ENCODE measurements around the gene EHMT2. TPM values are rescaled to one million over a fixed set of nuclear protein-coding genes. Genes with fewer than 3 reads are reported as not detected.

Gene EHMT2
- total and polyA plus RNA-seq, 2 of the 13 experiments (the other 11 are each of a cell fraction or from before 2014, with no cell fraction given): 55.2 to 69.2 TPM

DNA sequence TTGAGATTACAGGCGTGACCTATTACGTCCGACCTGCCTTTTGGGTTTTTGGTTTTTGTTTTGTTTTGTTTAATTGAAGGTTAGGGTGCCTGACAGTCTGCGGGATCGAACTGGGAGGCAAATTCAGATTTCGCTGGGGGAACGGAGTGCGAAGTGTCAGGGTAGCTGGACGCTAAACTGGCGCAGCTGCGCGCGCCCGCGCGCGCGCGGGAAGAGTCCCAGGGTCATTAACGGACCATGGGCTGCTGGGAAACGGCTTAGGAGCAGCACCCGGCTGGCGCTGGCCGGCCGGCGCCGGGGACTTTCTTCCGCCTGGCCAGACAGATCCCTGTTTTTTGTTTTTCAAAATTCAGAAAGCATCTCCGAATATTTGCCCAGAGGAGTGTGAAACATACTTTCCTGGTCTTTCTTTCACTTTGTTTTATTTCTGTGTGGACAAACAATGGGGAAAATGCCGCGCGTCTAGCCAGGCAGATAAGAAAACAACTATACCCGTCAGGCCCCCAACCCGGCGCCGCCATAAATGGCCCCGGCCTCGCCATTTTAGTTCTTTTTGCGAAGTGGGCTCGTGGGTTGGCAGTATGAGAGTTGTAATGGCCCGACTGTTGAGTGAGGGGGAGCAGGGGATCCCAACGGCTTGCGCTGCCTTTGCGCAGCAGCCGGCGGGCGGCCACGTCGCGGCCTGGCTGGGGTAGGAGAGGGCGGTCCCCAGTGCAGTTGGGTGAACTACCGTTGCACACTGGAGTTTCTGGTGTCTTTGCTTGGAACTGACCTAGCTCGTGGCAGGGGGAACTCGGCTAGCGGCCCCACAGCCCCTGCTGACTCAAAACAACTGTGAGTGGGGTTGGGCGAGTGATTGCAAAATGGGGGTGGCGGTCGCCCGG is 62.9 kb downstream of the EHMT2 start (continued):
- TF ChIP-seq, protein P1, sequence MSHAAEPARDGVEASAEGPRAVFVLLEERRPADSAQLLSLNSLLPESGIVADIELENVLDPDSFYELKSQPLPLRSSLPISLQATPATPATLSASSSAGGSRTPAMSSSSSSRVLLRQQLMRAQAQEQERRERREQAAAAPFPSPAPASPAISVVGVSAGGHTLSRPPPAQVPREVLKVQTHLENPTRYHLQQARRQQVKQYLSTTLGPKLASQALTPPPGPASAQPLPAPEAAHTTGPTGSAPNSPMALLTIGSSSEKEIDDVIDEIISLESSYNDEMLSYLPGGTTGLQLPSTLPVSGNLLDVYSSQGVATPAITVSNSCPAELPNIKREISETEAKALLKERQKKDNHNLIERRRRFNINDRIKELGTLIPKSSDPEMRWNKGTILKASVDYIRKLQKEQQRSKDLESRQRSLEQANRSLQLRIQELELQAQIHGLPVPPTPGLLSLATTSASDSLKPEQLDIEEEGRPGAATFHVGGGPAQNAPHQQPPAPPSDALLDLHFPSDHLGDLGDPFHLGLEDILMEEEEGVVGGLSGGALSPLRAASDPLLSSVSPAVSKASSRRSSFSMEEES (CRISPR knock-in tag; IDR thresholded peaks at IDR 0.05): peak; percentile 47; the same call in 1 of the 2 replicates
- peak; percentile 21; the same call in 1 of the 2 replicates for TF ChIP-seq MLLT10 (CRISPR knock-in tag; IDR thresholded peaks at IDR 0.05)
- TF ChIP-seq ZNF138 (CRISPR knock-in tag; IDR thresholded peaks at IDR 0.05; ENCODE audit: low read depth): peak; percentile 69; the same call in 1 of the 2 replicates
- TF ChIP-seq SMC3 (IDR thresholded peaks at IDR 0.05; ENCODE audit: low read length): no peak; the same call in 1 of the 2 replicates
- peak; percentile 38 for TF ChIP-seq GATAD2A (CRISPR knock-in tag; IDR thresholded peaks at IDR 0.05)
- peak; percentile 83; the same call in 1 of the 2 replicates for TF ChIP-seq HNRNPL (IDR thresholded peaks at IDR 0.05; ENCODE audit: low read depth, low read length)
- no peak for TF ChIP-seq PLSCR1 (CRISPR knock-in tag; IDR thresholded peaks at IDR 0.05; ENCODE audit: borderline replicate concordance)
- TF ChIP-seq ZNF484 (CRISPR knock-in tag; IDR thresholded peaks at IDR 0.05; ENCODE audit: borderline replicate concordance, low read depth): peak; percentile 90
- TF ChIP-seq NCOR1 (IDR thresholded peaks at IDR 0.05; ENCODE audit: borderline replicate concordance, low read length): peak; percentile 58; the same call in 1 of the 2 replicates
- peak; percentile 90 for TF ChIP-seq KAT8 (CRISPR knock-in tag; IDR thresholded peaks at IDR 0.05)
- TF ChIP-seq, protein P2, sequence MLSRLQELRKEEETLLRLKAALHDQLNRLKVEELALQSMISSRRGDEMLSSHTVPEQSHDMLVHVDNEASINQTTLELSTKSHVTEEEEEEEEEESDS (CRISPR knock-in tag; IDR thresholded peaks at IDR 0.05; ENCODE audit: borderline replicate concordance): peak; percentile 48; the same call in 1 of the 2 replicates
- TF ChIP-seq, protein P3, sequence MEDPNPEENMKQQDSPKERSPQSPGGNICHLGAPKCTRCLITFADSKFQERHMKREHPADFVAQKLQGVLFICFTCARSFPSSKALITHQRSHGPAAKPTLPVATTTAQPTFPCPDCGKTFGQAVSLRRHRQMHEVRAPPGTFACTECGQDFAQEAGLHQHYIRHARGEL (CRISPR knock-in tag; IDR thresholded peaks at IDR 0.05): peak; percentile 72; the same call in 1 of the 2 replicates
- peak; percentile 85 for TF ChIP-seq KDM5A (IDR thresholded peaks at IDR 0.05; ENCODE audit: borderline replicate concordance, low read length)
- peak; percentile 54; the same call in 1 of the 2 replicates for TF ChIP-seq ZNF331 (CRISPR knock-in tag; IDR thresholded peaks at IDR 0.05)
- TF ChIP-seq MIER2 (CRISPR knock-in tag; IDR thresholded peaks at IDR 0.05): no peak; the same call in 1 of the 2 replicates
- peak; percentile 73 for TF ChIP-seq ARNTL (CRISPR knock-in tag; IDR thresholded peaks at IDR 0.05)
- TF ChIP-seq, protein P4, sequence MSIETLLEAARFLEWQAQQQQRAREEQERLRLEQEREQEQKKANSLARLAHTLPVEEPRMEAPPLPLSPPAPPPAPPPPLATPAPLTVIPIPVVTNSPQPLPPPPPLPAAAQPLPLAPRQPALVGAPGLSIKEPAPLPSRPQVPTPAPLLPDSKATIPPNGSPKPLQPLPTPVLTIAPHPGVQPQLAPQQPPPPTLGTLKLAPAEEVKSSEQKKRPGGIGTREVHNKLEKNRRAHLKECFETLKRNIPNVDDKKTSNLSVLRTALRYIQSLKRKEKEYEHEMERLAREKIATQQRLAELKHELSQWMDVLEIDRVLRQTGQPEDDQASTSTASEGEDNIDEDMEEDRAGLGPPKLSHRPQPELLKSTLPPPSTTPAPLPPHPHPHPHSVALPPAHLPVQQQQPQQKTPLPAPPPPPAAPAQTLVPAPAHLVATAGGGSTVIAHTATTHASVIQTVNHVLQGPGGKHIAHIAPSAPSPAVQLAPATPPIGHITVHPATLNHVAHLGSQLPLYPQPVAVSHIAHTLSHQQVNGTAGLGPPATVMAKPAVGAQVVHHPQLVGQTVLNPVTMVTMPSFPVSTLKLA (IDR thresholded peaks at IDR 0.05): peak; percentile 29; the same call in 1 of the 2 replicates
- no peak for TF ChIP-seq ATF7 (IDR thresholded peaks at IDR 0.05)
- TF ChIP-seq ATF7 (CRISPR knock-in tag; IDR thresholded peaks at IDR 0.05): peak; percentile 37
- TF ChIP-seq, protein P5, sequence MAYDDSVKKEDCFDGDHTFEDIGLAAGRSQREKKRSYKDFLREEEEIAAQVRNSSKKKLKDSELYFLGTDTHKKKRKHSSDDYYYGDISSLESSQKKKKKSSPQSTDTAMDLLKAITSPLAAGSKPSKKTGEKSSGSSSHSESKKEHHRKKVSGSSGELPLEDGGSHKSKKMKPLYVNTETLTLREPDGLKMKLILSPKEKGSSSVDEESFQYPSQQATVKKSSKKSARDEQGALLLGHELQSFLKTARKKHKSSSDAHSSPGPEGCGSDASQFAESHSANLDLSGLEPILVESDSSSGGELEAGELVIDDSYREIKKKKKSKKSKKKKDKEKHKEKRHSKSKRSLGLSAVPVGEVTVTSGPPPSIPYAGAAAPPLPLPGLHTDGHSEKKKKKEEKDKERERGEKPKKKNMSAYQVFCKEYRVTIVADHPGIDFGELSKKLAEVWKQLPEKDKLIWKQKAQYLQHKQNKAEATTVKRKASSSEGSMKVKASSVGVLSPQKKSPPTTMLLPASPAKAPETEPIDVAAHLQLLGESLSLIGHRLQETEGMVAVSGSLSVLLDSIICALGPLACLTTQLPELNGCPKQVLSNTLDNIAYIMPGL (CRISPR knock-in tag; IDR thresholded peaks at IDR 0.05; ENCODE audit: borderline replicate concordance in 1 of 2, low read depth in 1 of 2): peak; percentile 85 to 89; a peak in 2 of 4 replicates
- 0 out of 2 replicates have a peak, but pooled peaks have one; percentile 48 for TF ChIP-seq ZSCAN9 (CRISPR knock-in tag; IDR thresholded peaks at IDR 0.05; ENCODE audit: borderline replicate concordance)
- TF ChIP-seq, protein P6, sequence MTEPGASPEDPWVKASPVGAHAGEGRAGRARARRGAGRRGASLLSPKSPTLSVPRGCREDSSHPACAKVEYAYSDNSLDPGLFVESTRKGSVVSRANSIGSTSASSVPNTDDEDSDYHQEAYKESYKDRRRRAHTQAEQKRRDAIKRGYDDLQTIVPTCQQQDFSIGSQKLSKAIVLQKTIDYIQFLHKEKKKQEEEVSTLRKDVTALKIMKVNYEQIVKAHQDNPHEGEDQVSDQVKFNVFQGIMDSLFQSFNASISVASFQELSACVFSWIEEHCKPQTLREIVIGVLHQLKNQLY (CRISPR knock-in tag; IDR thresholded peaks at IDR 0.05): no peak

All from HepG2 (cell line).